NT2/D1 (cell line): ENCODE measurements around the gene DCUN1D2.

Experiments used
- SUZ12 ChIP-seq: IDR thresholded peaks from 2 replicates; pipeline ENCODE4 v1.6.1; 2011; ENCODE audit not compliant: insufficient read length, insufficient read depth; ENCODE audit errors: extremely low read depth
- YY1 ChIP-seq: IDR thresholded peaks from 2 replicates; pipeline ENCODE4 v1.6.1; 2011; ENCODE audit not compliant: insufficient read length, insufficient read depth
- ZNF274 ChIP-seq: IDR thresholded peaks from 2 replicates; pipeline ENCODE4 v1.6.1; 2011; ENCODE audit warnings: mild to moderate bottlenecking, low read depth, low read length

DNA sequence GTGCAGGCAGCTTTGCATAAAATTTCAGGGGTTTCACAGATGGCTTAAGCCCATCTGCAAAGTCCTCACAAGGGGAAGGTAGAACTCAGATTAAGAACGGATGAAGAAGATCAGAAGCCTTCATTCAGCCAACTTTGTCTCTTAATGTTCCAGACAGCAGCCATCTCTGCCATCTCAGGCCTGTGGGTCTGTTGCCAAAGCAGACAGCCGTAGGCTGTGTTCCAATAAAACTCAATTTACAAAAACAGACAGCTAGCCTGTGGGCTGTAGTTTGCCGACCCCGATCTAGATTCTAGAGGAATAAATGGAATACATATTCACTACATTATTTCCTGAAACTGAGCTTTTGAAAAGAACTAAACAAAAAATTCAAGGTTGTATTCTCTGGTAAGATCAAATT, 3.8 kb downstream of the DCUN1D2 start:
- no peak for TF ChIP-seq SUZ12
- TF ChIP-seq ZNF274, result no peak
- TF ChIP-seq YY1, result no peak
